HG03064 (cell line): ENCODE results near the gene PTAR1.
A peak's percentile ranks its signal among the peaks of the same experiment; 100 is the strongest.
"Not testable (repeated sequence)": the region's sequence is repeated elsewhere in the genome, so short reads cannot be mapped to it uniquely, and the experiment has no call there.

Experiments
- ATAC-seq: cut with Tn5 transposase; IDR thresholded peaks from one replicate; pipeline ENCODE4 v1.9.1; 2021; ENCODE audit warnings: low read depth; ENCODE audit not compliant: unreplicated experiment

Gene PTAR1, protein sequence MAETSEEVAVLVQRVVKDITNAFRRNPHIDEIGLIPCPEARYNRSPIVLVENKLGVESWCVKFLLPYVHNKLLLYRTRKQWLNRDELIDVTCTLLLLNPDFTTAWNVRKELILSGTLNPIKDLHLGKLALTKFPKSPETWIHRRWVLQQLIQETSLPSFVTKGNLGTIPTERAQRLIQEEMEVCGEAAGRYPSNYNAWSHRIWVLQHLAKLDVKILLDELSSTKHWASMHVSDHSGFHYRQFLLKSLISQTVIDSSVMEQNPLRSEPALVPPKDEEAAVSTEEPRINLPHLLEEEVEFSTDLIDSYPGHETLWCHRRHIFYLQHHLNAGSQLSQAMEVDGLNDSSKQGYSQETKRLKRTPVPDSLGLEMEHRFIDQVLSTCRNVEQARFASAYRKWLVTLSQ

DNA sequence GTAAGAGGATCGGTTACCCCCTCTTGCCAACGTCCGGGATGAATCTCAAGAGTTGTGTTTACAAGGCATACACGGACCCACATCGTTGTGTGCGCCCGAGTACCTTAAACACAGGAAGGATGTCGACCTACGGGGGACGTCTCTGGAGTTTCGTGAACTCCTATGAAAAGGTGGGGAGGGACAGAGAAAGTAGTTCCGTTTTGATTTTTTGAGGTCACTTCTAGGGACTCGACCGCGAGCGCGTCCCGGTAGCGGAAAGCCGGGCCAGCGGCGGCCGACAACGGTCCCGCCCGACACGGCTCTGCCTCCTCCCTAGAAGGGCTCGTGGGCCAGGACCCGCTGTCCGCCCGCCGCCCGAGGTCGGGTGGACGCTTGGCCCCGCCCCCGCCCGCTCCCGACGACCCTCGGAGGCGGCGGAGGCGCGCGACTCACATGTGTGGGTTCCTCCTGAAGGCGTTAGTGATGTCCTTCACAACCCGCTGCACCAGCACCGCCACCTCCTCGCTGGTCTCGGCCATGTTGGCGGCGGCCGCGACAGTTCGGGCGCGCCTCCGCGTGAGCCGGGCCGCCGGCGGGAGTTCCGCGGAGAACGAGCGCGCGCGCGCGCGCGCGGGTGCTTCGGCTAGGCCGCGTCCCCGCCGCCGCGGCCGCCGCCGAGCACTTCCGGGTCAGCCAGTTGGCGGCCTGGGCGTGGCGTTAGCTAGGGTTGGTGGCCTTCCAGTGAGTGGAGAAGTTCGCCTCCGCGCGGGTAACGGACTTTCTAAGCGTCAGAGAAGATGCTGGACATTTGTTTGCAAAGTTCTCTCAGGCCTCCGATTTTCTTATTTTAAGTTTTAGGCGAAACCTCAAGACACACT lies at the start of gene PTAR1:
Gene PTAR1 (minus strand): TSS at position 591 of the 857 bp plus-strand sequence. CDS start 73 bp downstream, at position 518.
- ATAC-seq: peak; percentile 89

DNA sequence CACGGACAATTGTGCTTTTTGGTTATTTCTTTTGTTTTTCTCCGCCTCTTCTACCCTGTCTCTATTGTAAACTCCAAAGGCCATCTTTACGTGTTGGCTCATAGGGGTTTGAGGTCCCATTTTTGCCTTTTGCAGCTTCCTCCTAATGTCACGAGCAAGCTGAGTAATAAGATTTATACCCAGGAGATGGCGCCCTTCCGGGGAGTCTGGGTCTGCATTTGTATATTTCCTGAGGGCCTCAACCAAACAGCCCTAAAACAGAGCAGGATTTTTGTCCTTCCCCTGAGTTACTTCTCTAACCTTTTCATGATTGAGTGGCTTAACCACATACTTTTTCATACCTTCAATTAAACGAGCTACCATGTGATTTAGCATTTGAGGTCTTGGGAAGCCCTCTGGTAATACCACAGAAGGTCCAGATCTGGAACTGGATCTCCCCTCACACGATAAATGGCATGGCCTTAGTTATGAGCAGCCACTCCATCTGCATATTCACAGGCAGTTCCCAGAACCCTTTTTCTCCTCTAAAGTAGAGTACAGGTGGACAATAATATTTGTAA lies 49.6 kb upstream of the PTAR1 start:
- ATAC-seq: no peak

DNA sequence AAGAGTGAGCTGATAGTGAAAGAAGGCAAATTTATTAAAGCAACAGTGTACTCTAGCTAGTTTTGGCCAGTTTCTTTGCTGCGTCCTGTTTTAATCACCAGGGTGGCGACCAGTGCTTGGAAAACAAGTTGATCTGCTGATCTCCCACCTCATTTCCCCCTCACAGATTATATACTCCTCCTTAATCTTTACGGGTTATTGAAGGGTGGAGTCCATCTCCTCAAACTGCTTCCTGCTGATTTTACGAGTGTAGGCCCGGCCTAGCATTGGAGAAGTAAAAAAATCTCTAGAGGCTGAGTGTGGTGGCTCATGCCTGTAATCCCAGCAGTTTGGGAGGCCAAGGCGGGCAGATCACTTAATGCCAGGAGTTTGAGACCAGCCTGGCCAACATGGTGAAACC lies 46.8 kb upstream of the PTAR1 start:
- ATAC-seq: no peak

DNA sequence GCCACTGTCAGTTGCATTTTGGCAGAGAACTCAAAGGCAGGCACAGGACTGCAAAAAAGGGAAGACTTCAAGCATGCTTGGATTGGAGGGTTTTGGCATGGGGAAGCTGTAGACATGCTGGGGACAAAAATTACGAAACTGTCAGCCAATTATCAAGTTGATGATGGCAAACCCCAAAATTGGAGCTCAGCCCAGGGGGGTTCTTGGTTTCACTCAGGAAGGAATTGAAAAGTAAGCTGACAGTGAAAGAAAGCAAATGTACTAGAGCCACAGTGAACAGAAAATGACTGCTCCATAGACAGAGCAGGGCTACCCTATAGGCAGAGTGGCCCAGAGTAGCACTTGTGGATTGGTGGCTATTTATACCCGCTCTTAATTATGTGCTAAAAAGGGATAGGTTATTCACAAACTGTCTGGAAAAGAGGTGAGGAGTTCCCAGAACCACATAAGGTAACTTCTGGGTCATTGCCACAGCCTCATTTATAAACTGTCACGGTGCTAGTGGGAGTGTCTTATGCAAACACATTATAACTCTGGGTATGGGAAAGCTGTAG lies 46.2 kb upstream of the PTAR1 start:
- no peak for ATAC-seq

DNA sequence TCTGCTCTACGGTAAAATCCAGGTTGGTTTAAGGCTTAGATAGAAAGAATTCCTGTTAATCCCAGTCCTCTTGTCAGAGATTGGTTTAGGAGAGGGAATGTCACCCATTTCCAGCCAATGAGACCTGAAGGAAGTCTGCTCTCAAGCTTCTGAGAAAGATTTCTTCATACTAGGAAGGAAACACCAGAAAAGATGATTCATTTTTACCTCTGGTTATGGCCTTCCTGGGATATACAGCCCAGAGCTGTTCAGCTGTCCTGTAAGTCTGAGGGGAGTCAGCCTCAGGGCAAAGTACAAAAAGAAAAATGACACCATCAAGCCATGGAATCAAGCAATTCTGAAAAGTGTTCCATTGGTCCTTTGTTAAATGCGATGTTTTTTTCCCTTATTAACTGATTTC lies 42.2 kb upstream of the PTAR1 start:
- no peak for ATAC-seq

DNA sequence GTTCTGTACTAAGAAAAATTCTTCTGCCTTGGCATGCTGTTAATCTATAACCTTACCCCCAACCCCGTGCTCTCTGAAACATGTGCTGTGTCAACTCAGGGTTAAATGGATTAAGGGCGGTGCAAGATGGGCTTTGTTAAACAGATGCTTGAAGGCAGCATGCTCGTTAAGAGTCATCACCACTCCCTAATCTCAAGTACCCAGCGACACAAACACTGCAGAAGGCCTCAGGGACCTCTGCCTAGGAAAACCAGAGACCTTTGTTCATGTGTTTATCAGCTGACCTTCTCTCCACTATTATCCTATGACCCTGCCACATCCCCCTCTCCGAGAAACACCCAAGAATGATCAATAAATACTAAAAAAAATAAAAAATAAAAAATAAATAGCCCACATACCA lies 40.2 kb upstream of the PTAR1 start:
- ATAC-seq: not testable (repeated sequence)

DNA sequence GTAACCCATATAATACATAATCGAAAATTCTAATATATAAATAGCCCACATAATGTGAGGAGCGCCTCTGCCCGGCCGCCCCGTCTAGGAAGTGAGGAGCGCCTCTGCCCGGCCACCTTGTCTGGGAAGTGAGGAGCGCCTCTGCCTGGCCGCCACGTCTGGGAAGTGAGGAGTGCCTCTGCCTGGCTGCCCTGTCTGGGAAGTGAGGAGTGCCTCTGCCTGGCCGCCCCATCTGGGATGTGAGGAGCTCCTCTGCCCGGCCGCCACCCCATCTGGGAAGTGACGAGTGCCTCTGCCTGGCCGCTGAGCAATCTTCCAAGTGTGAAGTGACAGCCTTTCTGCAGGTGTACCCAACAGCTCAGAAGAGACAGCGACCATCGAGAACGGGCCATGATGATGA lies 39.7 kb upstream of the PTAR1 start:
- ATAC-seq: not testable (repeated sequence)

DNA sequence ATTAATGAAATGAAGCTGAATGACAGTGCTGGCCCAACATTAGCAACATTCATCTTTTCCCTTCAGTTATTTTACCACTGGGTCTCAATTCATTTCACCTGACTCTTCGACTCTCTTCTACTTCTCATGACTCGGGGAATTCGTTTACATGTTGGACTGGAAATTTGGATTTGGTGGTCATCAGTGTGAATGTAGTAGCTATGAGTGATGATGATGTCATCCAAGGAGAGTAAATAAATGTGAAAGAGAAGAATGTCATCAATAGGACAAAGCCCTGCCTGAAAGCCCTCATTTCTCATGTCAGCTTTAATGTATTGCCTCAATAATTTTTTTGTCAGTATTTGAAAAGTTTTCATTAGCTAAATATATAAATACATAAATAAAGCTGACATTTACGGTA lies 38.9 kb upstream of the PTAR1 start:
- ATAC-seq: no peak

DNA sequence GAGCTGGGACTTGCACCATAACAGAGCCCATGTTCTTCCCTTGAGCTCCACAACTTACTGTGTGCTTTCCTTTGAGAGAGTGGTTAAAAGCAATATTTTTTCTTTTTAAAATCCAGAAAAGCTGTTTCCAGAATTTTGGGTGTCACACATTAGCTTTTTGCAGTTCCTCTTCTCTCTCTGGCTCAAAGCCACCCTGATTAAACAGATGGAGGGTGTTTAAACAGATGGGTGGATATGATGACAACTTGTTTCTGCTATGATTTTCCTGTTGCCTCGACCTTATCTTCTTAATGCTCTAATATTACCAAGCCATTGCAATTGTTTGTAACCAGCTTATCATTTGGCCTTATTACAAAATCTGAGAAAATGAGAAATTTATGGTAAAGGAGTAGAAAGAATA lies 37.9 kb upstream of the PTAR1 start:
- ATAC-seq: no peak

DNA sequence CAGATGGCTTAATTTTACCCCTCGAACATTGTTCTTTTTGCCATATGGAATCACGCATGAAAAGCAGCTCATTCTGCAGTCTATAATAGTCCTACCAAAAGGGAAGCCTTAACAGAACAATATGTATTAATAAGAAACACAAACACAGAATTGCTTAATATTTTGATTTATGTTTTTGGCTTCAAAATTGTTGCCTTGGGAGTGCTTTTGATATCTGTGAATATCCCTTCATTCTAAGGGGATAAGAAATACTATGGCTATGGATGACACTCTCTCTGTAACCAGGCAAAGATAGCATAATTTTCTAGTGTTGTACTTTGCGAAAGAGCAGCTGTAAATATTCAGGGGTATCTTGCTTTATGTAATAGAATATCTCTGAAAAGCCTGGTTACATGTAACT lies 34.5 kb upstream of the PTAR1 start:
- no peak for ATAC-seq

DNA sequence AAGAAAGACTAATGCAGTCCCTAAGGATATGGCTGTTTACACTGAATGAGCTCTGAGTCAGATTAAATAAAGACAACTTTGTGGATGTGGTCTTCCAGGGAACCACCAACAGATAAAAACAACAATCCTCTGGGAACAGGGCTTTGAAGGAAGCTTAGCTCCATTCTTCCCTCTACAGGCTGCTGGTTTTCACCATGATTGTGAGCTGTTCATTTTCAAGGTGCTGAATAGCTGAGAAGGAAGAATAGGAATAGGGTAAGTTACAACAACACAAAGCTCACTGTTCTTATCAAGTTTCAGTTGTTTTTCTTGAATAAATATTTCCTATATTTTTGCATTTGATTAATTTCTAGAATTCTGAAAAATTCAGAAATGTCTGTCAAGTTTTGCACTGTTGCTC lies 25.9 kb upstream of the PTAR1 start:
- no peak for ATAC-seq

DNA sequence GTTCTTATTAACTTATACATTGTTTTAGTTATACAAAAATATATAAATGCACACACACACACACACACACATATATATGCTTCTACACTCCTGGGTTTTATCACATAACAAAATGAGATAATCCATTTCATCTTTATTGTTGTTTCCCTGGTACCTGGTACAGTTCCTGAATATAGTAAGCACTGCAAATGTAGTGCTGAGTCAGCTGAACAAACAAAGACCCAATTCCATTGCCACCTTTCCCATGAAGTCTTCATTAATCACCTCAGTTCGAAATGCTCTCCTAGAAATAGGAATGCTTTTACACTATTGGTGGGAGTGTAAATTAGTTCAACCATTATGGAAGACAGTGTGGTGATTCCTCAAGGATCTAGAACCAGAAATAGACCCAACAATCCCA lies 13.4 kb upstream of the PTAR1 start:
- ATAC-seq: no peak

DNA sequence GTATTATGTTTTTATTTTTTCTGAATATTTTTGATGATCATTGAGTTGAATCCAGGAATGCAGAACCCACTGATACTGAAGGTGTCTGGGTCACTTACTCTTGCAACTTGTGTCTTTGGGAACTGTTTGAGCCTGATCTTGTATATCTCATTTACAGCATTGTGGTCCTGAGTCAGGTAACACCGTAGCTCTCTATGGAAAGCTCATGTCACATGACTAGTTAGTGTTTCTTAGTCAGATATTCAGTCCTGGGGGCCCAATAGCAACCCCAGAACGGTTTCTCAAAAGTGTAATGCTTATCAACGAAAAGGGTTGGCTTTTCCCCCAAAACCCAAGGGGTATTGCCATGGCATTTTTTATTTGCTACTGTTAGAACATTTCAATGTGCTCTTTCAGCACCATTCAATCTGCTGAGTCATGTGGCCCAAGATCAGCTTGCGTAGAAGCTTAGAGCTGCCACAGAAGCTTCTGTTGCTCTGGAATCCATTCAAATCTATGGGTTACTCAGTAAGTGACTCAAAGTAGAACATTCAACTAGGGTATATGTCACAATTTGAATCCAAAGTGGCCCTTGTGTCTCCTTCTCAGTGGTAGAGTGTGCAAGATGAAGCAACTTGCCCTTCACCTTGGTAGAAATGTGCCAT lies 12.1 kb upstream of the PTAR1 start:
- no peak for ATAC-seq

DNA sequence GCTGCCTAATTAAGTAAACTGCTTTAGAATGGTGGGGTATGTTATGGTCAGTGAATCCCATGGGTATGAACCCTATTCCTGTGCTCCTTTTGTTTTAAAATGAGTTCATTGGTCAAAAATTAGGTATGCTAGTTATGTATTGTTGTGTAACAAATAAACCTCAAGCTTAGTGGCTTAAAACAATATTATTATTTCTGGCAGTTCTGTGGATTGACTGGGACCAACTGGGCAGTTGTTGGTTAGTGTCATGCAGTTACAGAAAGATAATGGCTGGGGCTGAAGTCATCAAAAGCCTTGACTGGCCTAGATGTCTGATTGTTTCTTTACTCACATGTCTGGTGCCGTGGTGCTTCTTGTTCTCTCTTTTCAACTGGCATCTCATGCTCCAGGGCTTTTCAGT lies 8.9 kb upstream of the PTAR1 start:
- no peak for ATAC-seq

DNA sequence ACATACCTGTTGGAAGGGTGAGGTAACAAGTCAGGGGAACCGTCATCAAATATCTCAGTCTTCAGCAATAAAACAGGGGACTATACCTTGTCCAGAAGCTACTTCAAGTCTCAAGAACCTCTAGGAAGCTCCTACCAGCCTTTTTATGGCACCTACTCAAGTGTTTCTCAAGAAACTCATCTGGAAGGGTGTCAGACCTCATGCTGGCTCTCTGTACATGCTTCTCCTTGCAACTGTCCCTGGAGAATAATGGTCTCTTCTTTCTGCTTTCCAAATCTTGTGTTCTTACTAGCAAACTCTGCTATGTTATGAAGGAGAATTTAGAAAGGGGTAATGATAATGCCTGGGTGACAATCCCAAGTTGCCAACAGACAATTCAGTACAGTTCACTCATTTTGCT lies 8.3 kb upstream of the PTAR1 start:
- ATAC-seq: no peak

DNA sequence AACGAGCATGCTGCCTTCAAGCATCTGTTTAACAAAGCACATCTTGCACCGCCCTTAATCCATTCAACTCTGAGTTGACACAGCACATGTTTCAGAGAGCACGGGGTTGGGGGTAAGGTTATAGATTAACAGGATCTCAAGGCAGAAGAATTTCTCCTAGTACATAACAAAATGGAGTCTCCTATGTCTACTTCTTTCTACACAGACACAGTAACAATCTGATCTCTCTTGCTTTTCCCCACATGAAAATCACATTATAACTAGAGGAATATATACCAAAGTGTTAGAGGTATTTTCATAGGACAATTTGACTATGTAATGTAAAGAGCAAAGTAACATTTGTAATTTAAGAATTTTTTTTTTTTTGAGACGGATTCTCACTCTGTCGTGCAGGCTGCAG lies 4.1 kb upstream of the PTAR1 start:
- not testable (repeated sequence) for ATAC-seq

DNA sequence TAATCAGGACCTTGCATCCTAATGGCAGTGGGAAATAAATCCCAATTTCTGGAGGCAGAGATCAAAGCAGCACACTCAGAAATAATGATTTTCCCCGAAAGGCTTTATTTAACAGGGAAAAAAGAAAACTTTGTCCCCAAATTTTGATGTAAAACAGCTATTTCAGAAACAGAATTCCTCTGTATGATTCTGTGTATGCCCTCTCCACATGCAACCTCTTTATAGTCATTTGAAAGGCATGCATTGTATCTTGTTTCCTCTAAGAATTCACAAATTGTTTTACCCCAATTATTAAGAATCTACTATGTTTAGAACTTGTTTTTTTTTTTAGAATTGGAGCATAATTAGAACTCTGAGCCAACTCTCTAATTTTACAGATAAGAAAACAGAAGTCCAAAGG lies 2.7 kb upstream of the PTAR1 start:
- ATAC-seq: no peak

DNA sequence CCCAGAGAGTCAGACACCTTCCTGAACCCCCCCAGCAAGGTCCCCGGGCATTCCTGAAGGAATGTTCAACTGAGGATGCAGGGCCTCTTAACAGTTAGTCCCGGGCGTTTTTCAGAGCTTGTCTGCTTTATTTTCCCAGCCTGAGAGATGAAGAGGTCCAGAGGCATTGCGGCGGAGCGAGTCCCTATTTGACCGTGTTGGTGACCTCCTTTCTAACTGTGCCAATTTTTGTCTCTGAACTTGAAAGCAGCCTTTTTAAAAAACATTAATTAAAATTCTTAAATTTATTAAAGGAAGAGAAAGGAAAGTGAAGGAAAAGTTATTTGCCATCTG lies 433 bp upstream of the PTAR1 start:
- ATAC-seq: peak; percentile 4

DNA sequence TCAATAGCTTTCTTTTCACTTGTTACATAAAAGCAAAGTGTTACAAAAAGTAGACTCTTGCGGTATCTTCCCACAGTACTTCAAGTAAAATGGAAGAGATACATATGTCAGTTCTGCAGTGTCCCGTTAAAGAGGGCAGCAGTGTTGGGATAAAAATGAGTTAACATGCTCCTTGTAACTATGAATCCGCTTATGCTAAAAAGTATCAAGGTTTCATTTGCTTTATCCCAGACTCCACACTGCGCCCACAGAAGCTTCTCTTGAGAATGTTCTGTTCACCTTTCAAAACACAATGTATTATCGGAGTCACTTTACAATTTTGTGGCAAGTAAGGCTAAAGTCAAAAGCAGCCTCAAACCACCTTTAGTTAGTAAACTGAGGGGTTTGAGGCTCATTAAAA lies 790 bp downstream of the PTAR1 start:
- ATAC-seq: peak; percentile 0

DNA sequence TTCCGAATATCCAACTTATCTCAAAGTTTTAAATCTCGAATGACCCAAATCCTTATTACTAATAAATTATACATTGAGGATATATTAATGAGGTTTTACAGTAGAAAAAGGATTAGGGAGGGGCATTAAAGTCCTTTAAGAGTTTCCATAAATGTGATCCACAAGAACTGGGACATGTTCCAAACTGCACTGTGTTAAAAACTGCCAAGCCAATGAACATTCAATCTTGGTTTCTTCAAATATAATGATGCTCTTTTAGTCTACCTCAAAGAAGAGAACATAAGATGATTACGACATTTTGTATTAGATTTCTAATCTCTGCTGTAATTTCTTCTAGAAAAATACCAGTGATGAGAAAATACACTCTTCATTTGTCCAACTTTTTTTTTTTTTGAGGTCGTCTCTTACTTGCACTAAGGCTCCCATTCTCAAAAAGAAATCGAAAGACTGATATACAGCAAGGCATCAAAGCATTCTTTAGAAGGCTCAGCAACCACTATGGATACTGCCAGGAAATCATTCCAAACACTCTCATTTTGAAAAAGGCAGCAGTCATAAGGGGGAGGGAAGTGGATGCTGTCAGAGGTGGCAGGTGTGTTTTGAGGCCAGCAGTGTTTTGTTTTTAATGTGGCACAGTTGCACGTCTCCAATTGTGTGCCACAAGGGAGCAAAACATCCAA lies 1.7 kb downstream of the PTAR1 start:
- no peak for ATAC-seq
